Activated CD8-positive, alpha-beta memory T cell treated with anti-CD3 and anti-CD28 coated beads, Interleukin-2, amount 50 U/mL, for 1 hour (primary cell): ENCODE data around the gene ERBB2.
"Not testable (repeated sequence)": the region's sequence is repeated elsewhere in the genome, so short reads cannot be mapped to it uniquely, and the experiment has no call there.

Experiments
- DNase-seq: peaks from one replicate; pipeline ENCODE4 v3.0.0-alpha.2; 2020; ENCODE audit errors: extremely low read depth

Gene ERBB2

GRCh38 chr17:39703913-39704312 is 4.0 kb downstream of the ERBB2 start:
- DNase-seq, result no peak

GRCh38 chr17:39704821-39705551 is 5.1 kb downstream of the ERBB2 start:
- DNase-seq, result no peak

GRCh38 chr17:39705786-39706348 is 6.0 kb downstream of the ERBB2 start:
- no peak for DNase-seq

GRCh38 chr17:39706383-39706782 is 6.5 kb downstream of the ERBB2 start:
- DNase-seq, result no peak

GRCh38 chr17:39706921-39707337 is 7.1 kb downstream of the ERBB2 start:
- no peak for DNase-seq

- DNase-seq, result no peak
Measured at GRCh38 chr17:39709319-39709997, 9.6 kb downstream of the ERBB2 start.

- no peak for DNase-seq
Measured at GRCh38 chr17:39709998-39710964, 10.4 kb downstream of the ERBB2 start.

- not testable (repeated sequence) for DNase-seq
Measured at GRCh38 chr17:39711071-39711470, 11.2 kb downstream of the ERBB2 start.

GRCh38 chr17:39711851-39712250 is 12.0 kb downstream of the ERBB2 start:
- no peak for DNase-seq

GRCh38 chr17:39714234-39714633 is 14.4 kb downstream of the ERBB2 start:
- DNase-seq, result no peak

GRCh38 chr17:39715375-39716072 is 15.7 kb downstream of the ERBB2 start:
- DNase-seq, result no peak

GRCh38 chr17:39716073-39716818 is 16.4 kb downstream of the ERBB2 start:
- no peak for DNase-seq

GRCh38 chr17:39716879-39717536 is 17.1 kb downstream of the ERBB2 start:
- no peak for DNase-seq

- no peak for DNase-seq
Measured at GRCh38 chr17:39717660-39718059, 17.8 kb downstream of the ERBB2 start.

GRCh38 chr17:39719563-39720355 is 19.9 kb downstream of the ERBB2 start:
- no peak for DNase-seq

GRCh38 chr17:39722104-39722503 is 22.2 kb downstream of the ERBB2 start:
- DNase-seq, result no peak

- DNase-seq, result no peak
Measured at GRCh38 chr17:39722965-39723848, 23.3 kb downstream of the ERBB2 start.

GRCh38 chr17:39724731-39725130 is 24.9 kb downstream of the ERBB2 start:
- DNase-seq, result no peak
